Adipocyte (in vitro differentiated cells): ENCODE results near the gene PJA1.

Source experiments
- DNase-seq: peaks from one replicate; pipeline ENCODE4 v3.0.0-alpha.2; 2015; ENCODE audit warnings: low read depth
- H3K27me3 ChIP-seq: replicated peaks from 2 replicates; pipeline ENCODE4 v1.7.0; 2013; ENCODE audit warnings: mild to moderate bottlenecking, low read length, moderate library complexity; ENCODE audit not compliant: control insufficient read depth, insufficient read depth
- H3K36me3 ChIP-seq: 2 replicates; pipeline ENCODE4 v1.7.0; 2013; ENCODE audit warnings: low read length, mild to moderate bottlenecking, moderate library complexity; ENCODE audit not compliant: control insufficient read depth, insufficient read depth, severe bottlenecking
- H3K4me1 ChIP-seq: 2 replicates; pipeline ENCODE4 v1.7.0; 2013; ENCODE audit warnings: mild to moderate bottlenecking, low read length, moderate library complexity; ENCODE audit not compliant: control insufficient read depth, insufficient read depth
- H3K4me3 ChIP-seq: 2 replicates; pipeline ENCODE4 v1.7.0; 2013; ENCODE audit warnings: mild to moderate bottlenecking, low read length, moderate library complexity
- H3K9ac ChIP-seq: 2 replicates; pipeline ENCODE4 v1.7.0; 2013; ENCODE audit warnings: mild to moderate bottlenecking, low read length, moderate library complexity
- H3K9me3 ChIP-seq: 2 replicates; pipeline ENCODE4 v1.7.0; 2013; ENCODE audit warnings: mild to moderate bottlenecking, low read length, moderate library complexity; ENCODE audit not compliant: control insufficient read depth

Gene PJA1

GRCh38 chrX:69189576-69190371, 24.5 kb upstream of the PJA1 start:
- Histone ChIP-seq H3K9ac (no peak overlapping the region), H3K9me3 (peaks cover 9% of the 10 kb centered on the region), H3K27me3 (peaks cover 54% of the 10 kb centered on the region), H3K36me3 (no peaks in the 10 kb centered on the region), H3K4me1 (no peaks in the 10 kb centered on the region), H3K4me3 (no peak overlapping the region)
- no peak for DNase-seq

DNA sequence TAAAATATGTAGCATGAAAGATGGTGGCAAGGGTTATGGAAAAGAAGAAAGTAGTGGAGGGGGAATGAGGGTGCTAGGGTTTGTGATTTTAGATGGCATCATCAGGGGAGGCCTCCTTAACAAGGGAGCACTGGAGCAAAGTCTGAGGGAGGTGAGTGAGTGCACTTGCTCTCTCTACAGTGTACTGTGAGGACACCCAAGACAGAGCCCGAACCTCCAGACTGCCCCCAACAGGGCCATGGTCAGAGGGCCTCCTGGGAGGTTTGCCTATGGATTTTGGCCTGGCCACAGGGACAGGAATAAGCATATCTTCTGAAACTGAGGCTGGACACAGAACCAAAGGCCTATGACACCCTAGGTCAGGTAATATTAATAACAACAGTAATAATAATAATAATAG, 21.4 kb upstream of the PJA1 start:
- Histone ChIP-seq H3K9ac (no peak overlapping the region), H3K9me3 (peaks cover 5% of the 10 kb centered on the region), H3K27me3 (peaks cover 41% of the 10 kb centered on the region), H3K36me3 (no peaks in the 10 kb centered on the region), H3K4me3 (no peak overlapping the region), H3K4me1 (no peaks in the 10 kb centered on the region)
- no peak for DNase-seq

DNA sequence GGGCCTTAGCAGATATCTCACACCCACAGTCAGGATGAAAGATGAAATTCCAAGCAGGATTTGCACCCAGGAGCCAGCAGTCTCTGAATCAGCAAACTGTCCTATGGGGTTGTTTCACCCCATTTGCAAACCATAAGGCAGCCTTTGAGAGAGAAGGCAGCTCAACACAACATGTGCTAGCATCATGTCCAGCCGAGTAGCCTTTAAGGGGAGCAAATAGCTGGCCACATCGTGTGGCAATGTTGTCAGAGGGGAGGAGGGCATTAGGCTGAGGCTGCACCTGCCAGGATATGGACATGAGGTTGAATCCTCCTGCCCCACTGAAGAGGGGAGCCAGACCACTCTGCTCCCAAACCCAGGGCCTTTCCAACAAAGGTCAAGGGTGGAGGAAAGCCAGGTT, 20.6 kb upstream of the PJA1 start:
- H3K27me3 ChIP-seq, result peaks cover 45% of the 10 kb centered on the region
- H3K9ac ChIP-seq, result no peak overlapping the region
- DNase-seq, result no peak
- peaks cover 6% of the 10 kb centered on the region for H3K9me3 ChIP-seq
- no peaks in the 10 kb centered on the region for H3K4me1 ChIP-seq
- no peak overlapping the region for H3K4me3 ChIP-seq
- H3K36me3 ChIP-seq, result no peaks in the 10 kb centered on the region

GRCh38 chrX:69185141-69185540, 19.9 kb upstream of the PJA1 start:
- Histone ChIP-seq H3K9me3 (peaks cover 13% of the 10 kb centered on the region), H3K36me3 (no peaks in the 10 kb centered on the region), H3K9ac (no peak overlapping the region), H3K4me3 (no peak overlapping the region), H3K27me3 (peaks cover 50% of the 10 kb centered on the region), H3K4me1 (no peaks in the 10 kb centered on the region)
- no peak for DNase-seq

DNA sequence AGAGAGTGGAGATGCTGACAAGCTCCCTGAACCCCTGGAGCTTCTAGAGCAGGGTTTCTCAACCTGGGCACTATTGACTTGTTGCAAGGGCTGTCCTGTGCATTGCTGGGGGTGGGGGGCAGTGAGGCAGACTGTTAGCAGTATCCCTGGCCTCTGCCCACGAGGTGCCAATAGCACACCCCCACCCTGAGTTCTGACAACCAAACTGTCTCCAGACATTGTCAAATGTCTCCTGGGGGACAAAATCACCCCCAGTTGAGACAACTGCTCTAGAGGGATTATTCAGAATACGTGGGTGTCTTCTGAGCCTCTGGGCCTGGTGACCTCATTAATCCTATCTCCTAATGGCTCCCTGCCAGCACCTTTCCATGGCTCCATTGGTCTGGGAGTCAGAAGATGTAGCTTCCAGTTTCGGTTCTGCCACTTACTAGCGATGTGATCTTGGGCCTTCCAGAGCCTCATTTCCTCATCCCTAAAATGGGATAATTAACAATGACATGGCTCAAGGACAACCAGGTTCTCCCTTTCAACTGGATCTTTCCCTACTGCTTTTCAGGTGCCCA, 17.6 kb upstream of the PJA1 start:
- Histone ChIP-seq H3K27me3 (peaks cover 46% of the 10 kb centered on the region), H3K4me3 (no peak overlapping the region), H3K9me3 (peaks cover 9% of the 10 kb centered on the region), H3K4me1 (no peaks in the 10 kb centered on the region), H3K36me3 (no peaks in the 10 kb centered on the region), H3K9ac (no peak overlapping the region)
- no peak for DNase-seq

DNA sequence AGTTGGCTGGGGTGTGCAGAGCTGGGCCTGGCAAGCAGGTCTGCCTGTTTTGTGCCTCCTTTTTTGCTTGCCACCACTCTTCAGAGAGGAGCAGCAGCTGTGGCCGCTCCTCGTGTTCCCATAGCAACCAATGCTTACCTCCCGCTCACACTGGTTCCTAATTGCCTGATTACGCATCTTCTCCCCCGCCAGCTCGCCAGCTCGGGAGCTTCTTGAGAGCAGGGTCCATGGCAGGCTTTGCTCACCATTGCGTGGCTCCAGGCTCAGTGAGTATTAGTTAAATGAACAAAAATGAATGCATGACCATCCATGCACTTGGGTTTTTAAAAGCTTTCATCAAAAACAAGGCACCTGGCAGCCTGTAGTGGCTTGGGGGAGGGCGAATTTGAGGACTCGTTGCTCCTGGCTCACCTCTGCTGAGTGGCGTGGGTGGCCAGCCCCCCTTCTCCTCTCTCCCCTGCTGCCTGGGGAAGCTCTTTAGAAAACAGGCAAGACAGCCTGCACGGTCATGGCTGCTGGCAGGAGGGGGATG, 14.2 kb upstream of the PJA1 start:
- Histone ChIP-seq H3K36me3 (no peaks in the 10 kb centered on the region), H3K4me3 (no peak overlapping the region), H3K27me3 (peaks cover 41% of the 10 kb centered on the region), H3K9ac (no peak overlapping the region), H3K9me3 (peaks cover 29% of the 10 kb centered on the region), H3K4me1 (no peaks in the 10 kb centered on the region)
- DNase-seq, result no peak

DNA sequence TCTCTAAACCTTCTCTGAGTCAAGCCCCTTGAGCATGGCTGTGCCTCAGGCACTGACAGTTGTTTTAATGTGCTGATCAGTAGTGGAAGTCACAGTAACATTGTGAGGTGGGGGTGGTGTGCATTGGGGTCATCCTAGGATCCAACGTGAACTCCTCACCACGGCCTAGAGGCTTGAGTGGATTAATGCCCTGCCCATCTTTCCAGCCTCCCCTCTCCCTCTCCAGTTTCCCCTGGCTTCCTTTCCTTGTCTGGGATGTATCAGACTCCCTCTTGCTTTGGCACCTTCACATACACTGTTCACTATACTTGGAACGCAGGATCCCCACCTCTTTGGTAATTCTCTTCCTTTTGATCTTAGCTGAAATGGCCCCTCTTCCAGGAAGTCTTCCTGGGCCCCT, 13.3 kb upstream of the PJA1 start:
- H3K4me3 ChIP-seq, result no peak overlapping the region
- H3K9me3 ChIP-seq, result peaks cover 29% of the 10 kb centered on the region
- H3K4me1 ChIP-seq, result no peaks in the 10 kb centered on the region
- H3K36me3 ChIP-seq, result no peaks in the 10 kb centered on the region
- no peak overlapping the region for H3K9ac ChIP-seq
- peaks cover 46% of the 10 kb centered on the region for H3K27me3 ChIP-seq
- DNase-seq, result no peak

DNA sequence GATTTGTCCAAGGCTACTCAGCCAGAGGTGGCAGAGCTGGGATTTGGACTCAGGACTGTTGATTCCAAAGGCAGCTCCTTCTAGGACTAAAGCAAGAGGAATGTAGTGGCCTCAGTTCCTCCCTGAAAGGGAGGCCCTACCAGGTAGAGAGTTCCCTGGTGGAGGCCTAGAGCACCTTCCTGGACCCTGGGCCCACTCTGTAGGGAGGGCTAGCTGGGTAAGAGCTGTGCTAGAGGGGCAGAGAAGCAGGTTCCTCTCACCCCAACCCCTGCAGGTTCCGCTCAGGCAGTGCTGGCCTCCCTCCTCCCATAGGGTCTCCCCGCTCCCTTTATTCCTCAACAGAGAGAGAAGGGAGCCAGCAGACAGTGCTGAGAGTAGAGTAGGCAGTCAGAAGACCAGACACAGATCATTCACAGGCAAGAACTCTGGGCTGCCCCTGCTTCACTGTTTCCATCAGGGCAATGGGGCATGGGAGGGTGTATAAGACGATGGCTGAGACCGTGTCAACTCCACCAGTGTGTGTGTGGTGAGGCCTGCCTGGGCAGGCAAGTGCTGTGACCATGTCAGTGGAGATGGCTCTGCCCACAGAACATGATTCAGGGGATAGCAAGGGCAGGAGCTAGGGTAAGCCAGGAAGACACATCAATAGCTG, 12.4 kb upstream of the PJA1 start:
- H3K4me1 ChIP-seq, result no peaks in the 10 kb centered on the region
- H3K36me3 ChIP-seq, result no peaks in the 10 kb centered on the region
- peaks cover 53% of the 10 kb centered on the region for H3K27me3 ChIP-seq
- no peak overlapping the region for H3K4me3 ChIP-seq
- peaks cover 29% of the 10 kb centered on the region for H3K9me3 ChIP-seq
- H3K9ac ChIP-seq, result no peak overlapping the region
- DNase-seq, result no peak

DNA sequence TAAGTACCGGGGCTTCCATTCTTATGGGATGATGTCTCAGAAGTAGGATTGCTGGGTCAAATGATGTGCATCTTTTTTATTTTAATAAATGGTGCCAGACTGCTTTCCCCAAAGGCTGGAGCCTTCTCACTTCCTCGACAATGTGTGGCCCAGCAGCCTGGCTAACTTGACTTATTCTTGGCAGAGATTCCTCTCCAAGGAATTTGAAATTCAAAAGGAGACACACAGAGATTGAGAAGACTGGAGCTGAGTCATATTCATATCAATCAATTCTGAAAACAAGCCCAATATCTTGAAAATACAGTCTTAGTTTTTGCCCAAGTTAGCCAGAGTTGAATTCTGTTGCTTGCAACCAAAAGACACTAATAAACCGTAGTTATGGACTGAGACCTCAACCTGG, 10.8 kb upstream of the PJA1 start:
- Histone ChIP-seq H3K36me3 (no peaks in the 10 kb centered on the region), H3K4me3 (no peak overlapping the region), H3K9me3 (peaks cover 29% of the 10 kb centered on the region), H3K9ac (no peak overlapping the region), H3K4me1 (no peaks in the 10 kb centered on the region), H3K27me3 (peaks cover 54% of the 10 kb centered on the region)
- DNase-seq, result no peak

GRCh38 chrX:69173906-69174305, 8.7 kb upstream of the PJA1 start:
- H3K4me3 ChIP-seq, result no peak overlapping the region
- H3K36me3 ChIP-seq, result no peaks in the 10 kb centered on the region
- DNase-seq, result no peak

GRCh38 chrX:69172937-69173336, 7.7 kb upstream of the PJA1 start:
- Histone ChIP-seq H3K9ac (no peak overlapping the region), H3K36me3 (no peaks in the 10 kb centered on the region), H3K9me3 (peaks cover 41% of the 10 kb centered on the region), H3K4me1 (no peaks in the 10 kb centered on the region), H3K4me3 (no peak overlapping the region), H3K27me3 (peaks cover 49% of the 10 kb centered on the region)
- no peak for DNase-seq

More at GRCh38 chrX:69173906-69174305, 8.7 kb upstream of the PJA1 start:
- no peaks in the 10 kb centered on the region for H3K4me1 ChIP-seq
- peaks cover 48% of the 10 kb centered on the region for H3K27me3 ChIP-seq
- H3K9ac ChIP-seq, result no peak overlapping the region
- H3K9me3 ChIP-seq, result peaks cover 35% of the 10 kb centered on the region
